Caco-2 (cell line): ENCODE measurements around the gene CSH2. TPM values are rescaled to one million over a fixed set of nuclear protein-coding genes. Genes with fewer than 3 reads are reported as not detected.

Source experiments
- BruUV-seq: library from RNA; stranded (reverse); fragments of 400-500 nt; replicated peaks from 2 replicates; lab custom pipeline; 2021; lab: Mats Ljungman, UMichigan
- CTCF ChIA-PET: fragments of 300-600 bp; sonication (Branson Sonifier 250); formaldehyde crosslinking; loops from one replicate; lab custom pipeline; 2022; ENCODE audit warnings: antibody characterized with exemption; lab: Charles Lee
- POLR2A ChIA-PET: fragments of 300-600 bp; sonication (Branson Sonifier 250); formaldehyde crosslinking; loops from one replicate; lab custom pipeline; 2022; ENCODE audit warnings: antibody characterized with exemption; lab: Charles Lee
- DNase-seq, 2 experiments: peaks; one replicate each; pipeline versions ENCODE4 v3.0.0 to v3.0.0-alpha.2; 2020 to 2022
- H3K27me3 ChIP-seq: replicated peaks from 2 replicates; pipeline ENCODE4 v1.6.0; 2011; ENCODE audit warnings: low read length; ENCODE audit not compliant: control insufficient read depth, insufficient read depth
- H3K36me3 ChIP-seq: 2 replicates; pipeline ENCODE4 v1.5.1; 2011; ENCODE audit warnings: low read length; ENCODE audit not compliant: control insufficient read depth, insufficient read depth
- H3K4me1 ChIP-seq: fragments of 250-450 bp; sonication (Bioruptor Pico); 2 replicates; pipeline ENCODE4 v1.5.1; 2020; ENCODE audit warnings: mild to moderate bottlenecking
- H3K4me3 ChIP-seq: 2 replicates; pipeline ENCODE4 v1.5.1; 2011; ENCODE audit warnings: low read depth, mild to moderate bottlenecking, control low read depth, low read length
- H3K9me3 ChIP-seq: fragments of 250-450 bp; sonication (Bioruptor Pico); 2 replicates; pipeline ENCODE4 v1.5.1; 2020; ENCODE audit warnings: mild to moderate bottlenecking, moderate library complexity
- H3K27ac Mint-ChIP-seq: one replicate; pipeline ENCODE4 v1.8.0; 2022; ENCODE audit warnings: mixed read lengths; ENCODE audit not compliant: unreplicated experiment
- H3K27me3 Mint-ChIP-seq: one replicate; pipeline ENCODE4 v1.8.0; 2022; ENCODE audit warnings: mixed read lengths; ENCODE audit not compliant: insufficient read depth, unreplicated experiment
- H3K36me3 Mint-ChIP-seq: one replicate; pipeline ENCODE4 v1.8.0; 2022; ENCODE audit warnings: mild to moderate bottlenecking, mixed read lengths; ENCODE audit not compliant: insufficient read depth, unreplicated experiment
- H3K4me1 Mint-ChIP-seq: one replicate; pipeline ENCODE4 v1.8.0; 2022; ENCODE audit warnings: low read depth, mixed read lengths; ENCODE audit not compliant: unreplicated experiment
- H3K4me3 Mint-ChIP-seq: one replicate; pipeline ENCODE4 v1.8.0; 2022; ENCODE audit warnings: mild to moderate bottlenecking, moderate library complexity, mixed read lengths; ENCODE audit not compliant: unreplicated experiment
- H3K9me3 Mint-ChIP-seq: one replicate; pipeline ENCODE4 v1.8.0; 2022; ENCODE audit warnings: mixed read lengths; ENCODE audit not compliant: unreplicated experiment
- intact Hi-C: fragments of 100-400 bp; cut with micrococcal nuclease; formaldehyde crosslinking; loops from one replicate; pipeline ENCODE4 v1.10.0; 2022; ENCODE audit not compliant: unreplicated experiment
- total RNA-seq: library from RNA; stranded (reverse); gene quantifications from 2 replicates; pipeline ENCODE4 v1.2.3, GENCODE V29; 2022
- TF ChIP-seq, protein P1 (sequence below), 2 experiments: fragments of 200-600 bp in 1 of 2; IDR thresholded peaks; 1 replicate in 1 of 2; 2 replicates in 1 of 2; pipeline versions ENCODE4 v1.5.1 to v1.8.0; 2011 to 2022; ENCODE audit warnings: antibody characterized with exemption in 1 of 2, control low read depth in 1 of 2, inconsistent platforms in 1 of 2, low read depth in 1 of 2, low read length in 1 of 2, mild to moderate bottlenecking in 1 of 2, moderate library complexity in 1 of 2; ENCODE audit not compliant: insufficient read depth in 1 of 2, severe bottlenecking in 1 of 2, unreplicated experiment in 1 of 2

The CSH2 gene
- total RNA-seq, 1 experiment from 2014 or later, result not detected

DNA sequence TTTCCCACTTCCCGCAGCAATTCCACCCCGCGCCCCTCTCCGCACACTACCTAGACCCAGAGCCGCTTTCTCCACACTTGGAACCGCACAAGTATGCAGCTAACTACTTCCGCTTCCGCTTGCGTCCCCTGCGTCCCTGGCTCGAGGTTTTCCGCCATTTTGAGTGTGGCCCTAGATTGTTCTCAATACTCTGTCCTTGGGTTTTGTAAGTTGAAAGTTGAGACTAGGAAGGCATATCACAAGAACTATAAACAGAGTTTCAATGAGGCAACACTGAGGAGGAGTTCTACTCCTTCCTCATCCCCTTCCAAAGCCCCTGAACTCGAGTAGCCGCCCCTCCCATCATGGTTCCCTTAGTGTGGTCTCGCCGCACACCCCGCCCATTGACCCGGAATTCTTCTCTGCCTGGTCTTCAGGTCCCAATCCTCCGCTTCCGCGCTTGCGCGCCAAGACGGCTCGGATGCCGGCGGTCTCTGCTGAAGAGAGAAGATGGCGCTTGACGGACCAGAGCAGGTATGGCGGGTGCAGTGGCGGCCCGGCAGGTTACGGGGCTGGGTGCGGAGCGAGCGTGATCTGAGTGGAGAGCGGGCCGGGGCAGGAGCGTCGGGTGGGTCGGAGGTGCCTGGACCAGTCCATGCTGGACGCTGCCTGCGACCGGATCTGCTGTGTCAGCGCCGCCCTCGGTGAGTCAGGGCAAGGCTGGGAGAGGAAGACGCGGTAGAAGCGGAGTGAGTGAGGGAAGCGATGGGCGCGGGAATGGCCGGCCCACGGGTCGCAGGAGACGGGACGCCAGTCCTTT, 46.3 kb downstream of the CSH2 start, which contains the start of the genes FTSJ3 and PSMC5:
TSS of gene FTSJ3 (minus strand) at position 662 of the 799 bp plus-strand sequence. CDS start 761 bp downstream, outside the sequence.
TSS of gene PSMC5 (plus strand) at position 430 of the 799 bp plus-strand sequence. CDS start at position 490, 60 bp downstream.
- BruUV-seq, result no TSS peak
- peak within 1 kb of the TSS; percentile 83 for H3K4me3 ChIP-seq
- Mint-ChIP-seq H3K27ac (peak within 1 kb of the TSS; percentile 99), H3K4me3 (peak within 1 kb of the TSS; percentile 84), H3K4me1 (peaks cover 17% of the 10 kb centered on the region), H3K27me3 (no peaks in the 10 kb centered on the region), H3K36me3 (peaks cover 97% of the 10 kb centered on the region), H3K9me3 (no peaks in the 10 kb centered on the region)
- H3K9me3 ChIP-seq, result no peaks in the 10 kb centered on the region
- no peaks in the 10 kb centered on the region for H3K27me3 ChIP-seq
- H3K36me3 ChIP-seq, result peaks cover 10% of the 10 kb centered on the region
- H3K4me1 ChIP-seq, result peaks cover 16% of the 10 kb centered on the region; the same call in 1 of the 2 replicates
- DNase-seq, result peak; percentile 96
- ChIA-PET POLR2A (interaction anchor here (0.6 to 1.6 kb wide), 6 partner anchors 16 to 205 kb away, joined by 3 to 17 read pairs (median 4); partner anchors contain the start of genes CCDC47, DDX42 and MAP3K3), CTCF (interaction anchor here (1.2 to 1.4 kb wide), 3 partner anchors 14 to 47 kb away, joined by 3 to 6 read pairs (median 4); no protein-coding TSS in a partner anchor)
- intact Hi-C loops, result loop anchor here (1.0 to 10.0 kb wide), 3 partner anchors 15 to 132 kb away; partner anchors contain the start of genes CCDC47, DDX42 and SMARCD2
- TF ChIP-seq, protein P1, sequence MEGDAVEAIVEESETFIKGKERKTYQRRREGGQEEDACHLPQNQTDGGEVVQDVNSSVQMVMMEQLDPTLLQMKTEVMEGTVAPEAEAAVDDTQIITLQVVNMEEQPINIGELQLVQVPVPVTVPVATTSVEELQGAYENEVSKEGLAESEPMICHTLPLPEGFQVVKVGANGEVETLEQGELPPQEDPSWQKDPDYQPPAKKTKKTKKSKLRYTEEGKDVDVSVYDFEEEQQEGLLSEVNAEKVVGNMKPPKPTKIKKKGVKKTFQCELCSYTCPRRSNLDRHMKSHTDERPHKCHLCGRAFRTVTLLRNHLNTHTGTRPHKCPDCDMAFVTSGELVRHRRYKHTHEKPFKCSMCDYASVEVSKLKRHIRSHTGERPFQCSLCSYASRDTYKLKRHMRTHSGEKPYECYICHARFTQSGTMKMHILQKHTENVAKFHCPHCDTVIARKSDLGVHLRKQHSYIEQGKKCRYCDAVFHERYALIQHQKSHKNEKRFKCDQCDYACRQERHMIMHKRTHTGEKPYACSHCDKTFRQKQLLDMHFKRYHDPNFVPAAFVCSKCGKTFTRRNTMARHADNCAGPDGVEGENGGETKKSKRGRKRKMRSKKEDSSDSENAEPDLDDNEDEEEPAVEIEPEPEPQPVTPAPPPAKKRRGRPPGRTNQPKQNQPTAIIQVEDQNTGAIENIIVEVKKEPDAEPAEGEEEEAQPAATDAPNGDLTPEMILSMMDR (IDR thresholded peaks at IDR 0.05; ENCODE audit: insufficient read depth in 1 of 2, low read depth in 1 of 2, low read length in 1 of 2, severe bottlenecking in 1 of 2, unreplicated experiment in 1 of 2), result peak; percentile 63 to 80

DNA sequence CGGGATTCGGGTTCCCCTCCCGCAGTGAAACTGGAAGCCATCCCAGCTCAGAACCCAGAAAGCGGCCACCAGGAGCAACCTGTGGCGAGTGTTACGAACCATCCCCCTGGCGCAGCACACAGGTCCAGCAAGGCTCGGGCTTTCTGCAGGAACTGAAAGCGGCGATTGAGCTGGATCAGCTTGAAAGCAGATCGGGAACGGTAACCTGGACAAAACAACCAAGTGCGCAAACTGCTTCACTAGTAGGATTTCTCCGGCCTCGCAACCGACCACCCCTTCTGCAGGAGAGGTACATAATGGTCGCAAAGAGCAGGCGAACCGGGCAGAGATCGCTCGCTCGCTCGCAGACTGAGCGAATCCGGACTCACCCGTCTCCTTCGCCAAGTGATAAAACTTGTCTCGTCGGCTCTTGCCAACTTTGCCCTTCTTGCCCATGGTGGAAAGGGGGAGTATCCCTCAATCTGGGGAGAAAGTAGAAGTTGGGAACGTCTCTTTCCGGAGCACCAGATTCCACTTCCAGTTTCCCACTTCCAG, 46.9 kb downstream of the CSH2 start:
- Histone ChIP-seq H3K36me3 (peaks cover 10% of the 10 kb centered on the region), H3K9me3 (no peaks in the 10 kb centered on the region), H3K27me3 (no peaks in the 10 kb centered on the region), H3K4me3 (peak overlapping the region; percentile 83), H3K4me1 (peaks cover 16% of the 10 kb centered on the region; the same call in 1 of the 2 replicates)
- H3K36me3 Mint-ChIP-seq, result peaks cover 97% of the 10 kb centered on the region
- TF ChIP-seq, protein P1 (IDR thresholded peaks at IDR 0.05; ENCODE audit: insufficient read depth in 1 of 2, low read depth in 1 of 2, low read length in 1 of 2, severe bottlenecking in 1 of 2, unreplicated experiment in 1 of 2), result no peak
- intact Hi-C loops, result loop anchor here (1.0 to 10.0 kb wide), 3 partner anchors 16 to 132 kb away; partner anchors contain the start of genes CCDC47, DDX42 and SMARCD2
- TSS peak; percentile 73 for BruUV-seq
- H3K27ac Mint-ChIP-seq, result peak overlapping the region; percentile 99
- CTCF ChIA-PET, result interaction anchor here (1.2 to 1.4 kb wide), 3 partner anchors 15 to 46 kb away, joined by 3 to 6 read pairs (median 4); no protein-coding TSS in a partner anchor
- H3K27me3 Mint-ChIP-seq, result no peaks in the 10 kb centered on the region
- peaks cover 17% of the 10 kb centered on the region for H3K4me1 Mint-ChIP-seq
- POLR2A ChIA-PET, result interaction anchor here (0.6 to 1.6 kb wide), 7 partner anchors 14 to 204 kb away, joined by 3 to 17 read pairs (median 4); partner anchors contain the start of genes CCDC47, DDX42 and MAP3K3
- H3K4me3 Mint-ChIP-seq, result peak overlapping the region; percentile 84
- DNase-seq, result no peak
- no peaks in the 10 kb centered on the region for H3K9me3 Mint-ChIP-seq

DNA sequence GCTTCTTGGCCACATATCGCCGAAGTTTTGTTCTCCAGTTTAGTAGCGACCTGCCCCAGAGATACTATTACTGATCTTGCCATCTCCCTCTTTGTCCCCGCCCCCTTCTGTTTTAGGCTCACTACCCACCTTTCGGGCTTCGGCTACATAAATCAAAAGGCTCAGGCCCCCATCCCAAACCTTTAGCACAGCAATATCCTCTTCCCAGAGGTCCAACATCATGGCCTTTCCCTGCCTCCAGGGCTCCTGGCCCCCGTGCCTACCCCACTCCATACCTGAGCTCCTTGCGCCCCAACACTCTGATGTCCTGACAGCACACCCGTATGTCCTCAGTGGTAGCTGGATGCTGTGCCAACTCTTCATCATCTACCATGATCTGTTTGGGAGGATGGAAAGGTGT, 49.1 kb downstream of the CSH2 start:
- peaks cover 97% of the 10 kb centered on the region for H3K36me3 Mint-ChIP-seq
- no peak overlapping the region for H3K4me3 Mint-ChIP-seq
- no peaks in the 10 kb centered on the region for H3K9me3 ChIP-seq
- TF ChIP-seq, protein P1 (IDR thresholded peaks at IDR 0.05; ENCODE audit: insufficient read depth in 1 of 2, low read depth in 1 of 2, low read length in 1 of 2, severe bottlenecking in 1 of 2, unreplicated experiment in 1 of 2), result no peak
- H3K27me3 ChIP-seq, result no peaks in the 10 kb centered on the region
- H3K27ac Mint-ChIP-seq, result peak overlapping the region; percentile 19
- intact Hi-C loops, result loop anchor here (10.0 kb wide), 1 partner anchor 130 kb away; no protein-coding TSS in a partner anchor
- ChIA-PET CTCF (no interaction called here), POLR2A (interaction anchor here (0.7 kb wide), 1 partner anchor 11 kb away, joined by 3 read pairs; no protein-coding TSS in a partner anchor)
- BruUV-seq, result no TSS peak
- no peaks in the 10 kb centered on the region for H3K27me3 Mint-ChIP-seq
- peaks cover 9% of the 10 kb centered on the region for H3K4me1 Mint-ChIP-seq
- H3K36me3 ChIP-seq, result peaks cover 5% of the 10 kb centered on the region
- H3K4me1 ChIP-seq, result peaks cover 18% of the 10 kb centered on the region
- H3K4me3 ChIP-seq, result no peak overlapping the region
- no peaks in the 10 kb centered on the region for H3K9me3 Mint-ChIP-seq
- no peak for DNase-seq
